A549 treated with AZD2906 at 1 μM for 4 hours (cell line): ENCODE results near the gene BAMBI. TPM values are rescaled to one million over a fixed set of nuclear protein-coding genes. Genes with fewer than 3 reads are reported as not detected.

Source experiments
- total RNA-seq: library from RNA; stranded (reverse); fragments of 200-300 nt; extraction: Qiagen RNA extraction; gene quantifications from 5 replicates; pipeline ENCODE4 v1.2.3, GENCODE V29; 2022

Gene BAMBI
- total RNA-seq: 8.4 to 10.2 TPM (median 9.6 TPM) in 5 replicates

GRCh38 chr10:28676968-28677887, at the start of gene BAMBI:
Gene BAMBI, plus strand, starts transcription at chr10:28677521. Its CDS starts 377 bp downstream, at chr10:28677898.

Other genes with a start within 250 kb of the BAMBI start
- gene WAC, start 144.4 kb upstream of the BAMBI start, total RNA-seq: 55.4 to 76.2 TPM (median 67.4 TPM) in 5 replicates